Amygdala (tissue), 56 donors: ENCODE measurements around the gene AUTS2.
"Not testable (repeated sequence)": the region's sequence is repeated elsewhere in the genome, so short reads cannot be mapped to it uniquely, and the experiment has no call there.

Experiments
- DNase-seq, 56 donors: peaks; one replicate each; lab custom pipeline; 2025; lab: John Stamatoyannopoulos, UW

AUTS2 gene

GRCh38 chr7:70723339-70723738 is 1125.1 kb downstream of the AUTS2 start:
- DNase-seq, result no peak

GRCh38 chr7:70725448-70725847 is 1127.2 kb downstream of the AUTS2 start:
- DNase-seq, result no peak

- no peak for DNase-seq
Observed at GRCh38 chr7:70726294-70726693, 1128.0 kb downstream of the AUTS2 start.

- no peak for DNase-seq
Observed at GRCh38 chr7:70726951-70727378, 1128.7 kb downstream of the AUTS2 start.

- DNase-seq, result no peak
Observed at GRCh38 chr7:70727861-70728260, 1129.6 kb downstream of the AUTS2 start.

GRCh38 chr7:70728872-70729552 is 1130.7 kb downstream of the AUTS2 start:
- DNase-seq, result peak in 4 of 56 donors; percentile 9 to 29 (median 18)

GRCh38 chr7:70729553-70730157 is 1131.4 kb downstream of the AUTS2 start:
- DNase-seq, result not testable (repeated sequence)

GRCh38 chr7:70730451-70731110 is 1132.3 kb downstream of the AUTS2 start:
- no peak for DNase-seq

GRCh38 chr7:70733090-70733489 is 1134.8 kb downstream of the AUTS2 start:
- no peak for DNase-seq

GRCh38 chr7:70734411-70734810 is 1136.1 kb downstream of the AUTS2 start:
- no peak for DNase-seq

GRCh38 chr7:70735313-70735712 is 1137.0 kb downstream of the AUTS2 start:
- no peak for DNase-seq

GRCh38 chr7:70736715-70737460 is 1138.6 kb downstream of the AUTS2 start:
- DNase-seq, result no peak

- DNase-seq, result peak in 12 of 56 donors; percentile 13 to 52 (median 27)
Observed at GRCh38 chr7:70738151-70738885, 1140.0 kb downstream of the AUTS2 start.

- DNase-seq, result no peak
Observed at GRCh38 chr7:70739646-70740210, 1141.5 kb downstream of the AUTS2 start.

GRCh38 chr7:70741666-70742065 is 1143.4 kb downstream of the AUTS2 start:
- DNase-seq, result no peak

- DNase-seq, result no peak
Observed at GRCh38 chr7:70743531-70744325, 1145.5 kb downstream of the AUTS2 start.

GRCh38 chr7:70744492-70744891 is 1146.2 kb downstream of the AUTS2 start:
- DNase-seq, result no peak

- no peak for DNase-seq
Observed at GRCh38 chr7:70749831-70750230, 1151.6 kb downstream of the AUTS2 start.

- no peak for DNase-seq
Observed at GRCh38 chr7:70751895-70752294, 1153.6 kb downstream of the AUTS2 start.
